CD4-positive, alpha-beta T cell treated with Interleukin-6 at 100 ng/mL for 8 hours (primary cell): ENCODE measurements around the gene CNTLN.
"Not testable (repeated sequence)": the region's sequence is repeated elsewhere in the genome, so short reads cannot be mapped to it uniquely, and the experiment has no call there.

Experiments used
- DNase-seq: peaks from one replicate; pipeline ENCODE4 v3.0.0-alpha.2; 2020; ENCODE audit warnings: mixed read lengths, low spot score

Gene CNTLN

DNA sequence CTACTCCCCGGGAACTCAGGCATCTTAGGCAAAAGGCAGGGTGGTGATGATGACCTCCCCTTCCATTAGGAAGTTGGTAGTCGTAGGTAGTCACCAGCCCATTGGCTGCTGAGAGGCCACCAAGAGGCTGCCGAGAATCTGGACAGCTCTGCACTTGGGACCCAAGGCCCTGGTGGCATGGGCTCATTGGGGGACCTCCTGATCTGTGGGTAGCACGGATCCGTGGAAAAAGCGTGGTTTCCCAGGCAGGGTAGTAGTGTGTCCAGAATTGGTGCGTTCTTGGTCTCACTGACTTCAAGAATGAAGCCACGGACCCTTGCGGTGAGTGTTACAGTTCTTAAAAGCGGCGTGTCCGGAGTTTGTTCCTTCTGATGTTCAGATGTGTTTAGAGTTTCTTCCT is 158.8 kb downstream of the CNTLN start:
- no peak for DNase-seq

DNA sequence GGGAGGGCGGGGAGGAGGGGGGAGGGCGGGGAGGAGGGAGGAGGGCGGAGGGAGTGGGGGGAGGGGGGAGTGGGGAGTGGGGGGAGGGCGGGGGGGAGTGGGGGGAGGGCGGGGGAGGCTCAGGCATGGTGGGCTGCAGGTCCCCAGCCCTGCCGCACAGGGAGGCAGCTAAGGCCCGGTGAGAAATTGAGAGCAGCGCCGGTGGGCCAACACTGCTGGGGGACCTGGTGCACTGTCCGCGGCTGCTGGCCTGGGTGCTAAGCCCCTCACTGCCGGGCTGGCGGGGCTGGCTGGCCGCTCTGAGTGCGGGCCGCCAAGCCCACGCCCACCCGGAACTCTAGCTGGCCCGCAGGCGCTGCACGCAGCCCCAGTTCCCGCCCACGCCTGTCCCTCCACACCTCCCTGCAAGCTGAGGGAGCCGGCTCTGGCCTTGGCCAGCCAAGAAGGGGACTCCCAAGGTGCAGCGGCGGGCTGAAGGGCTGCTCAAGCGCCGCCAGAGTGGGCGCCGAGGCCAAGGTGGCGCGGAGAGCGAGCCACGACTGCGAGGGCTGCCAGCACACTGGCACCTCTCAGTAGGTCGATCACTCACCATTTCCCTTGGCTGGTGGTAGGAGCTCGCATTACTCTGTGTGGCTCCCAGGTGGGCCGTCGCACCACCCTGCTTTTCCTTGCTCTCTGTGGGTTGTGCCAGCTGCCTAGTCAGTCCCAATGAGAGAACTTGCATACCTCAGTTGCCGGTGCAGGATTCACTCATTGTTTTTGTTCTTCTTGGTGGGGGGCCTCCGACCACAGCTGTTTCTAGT is 160.2 kb downstream of the CNTLN start:
- DNase-seq = no peak

DNA sequence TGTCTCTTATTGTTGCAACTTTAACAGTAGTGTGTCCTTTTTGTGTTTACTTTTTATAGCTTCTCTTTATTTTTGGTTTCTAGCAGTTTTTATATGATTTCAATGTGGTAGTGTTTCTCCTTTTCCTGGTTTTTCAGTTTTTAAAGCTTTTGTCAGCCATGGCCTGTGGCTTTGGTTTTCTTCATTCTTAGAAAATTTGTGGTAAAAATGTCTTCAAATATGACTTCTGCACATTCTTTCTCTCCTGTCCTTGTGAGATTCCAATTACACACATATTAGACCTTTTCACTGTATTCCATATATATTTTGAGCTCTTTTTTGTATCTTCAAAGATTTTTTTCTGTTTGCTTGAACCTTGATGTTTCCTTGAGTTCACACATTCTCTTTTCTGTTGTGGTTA is 180.5 kb downstream of the CNTLN start:
- no peak for DNase-seq

DNA sequence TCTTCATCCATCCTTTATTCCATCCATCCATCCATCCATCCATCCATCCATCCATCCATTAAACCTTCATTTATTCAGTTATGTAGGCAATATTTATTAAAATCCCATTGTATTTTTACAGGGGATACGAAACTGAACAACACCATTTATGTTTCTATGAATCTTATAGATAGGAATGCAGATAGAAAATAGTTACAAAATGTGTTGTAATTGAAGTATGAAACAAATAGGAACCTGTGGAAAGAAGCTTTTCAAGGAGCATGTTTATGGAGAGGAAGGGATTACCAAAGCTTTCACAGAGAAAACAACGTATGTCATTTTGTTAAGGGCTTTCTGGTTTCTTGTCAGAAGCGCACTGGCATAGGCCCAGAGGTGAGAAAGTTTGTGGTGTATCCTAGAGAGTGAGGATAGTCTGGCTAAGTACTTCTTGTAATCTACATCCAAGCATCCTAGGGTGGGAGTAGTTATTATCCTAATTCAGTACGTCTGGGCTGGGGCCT is 184.0 kb downstream of the CNTLN start:
- DNase-seq = no peak

DNA sequence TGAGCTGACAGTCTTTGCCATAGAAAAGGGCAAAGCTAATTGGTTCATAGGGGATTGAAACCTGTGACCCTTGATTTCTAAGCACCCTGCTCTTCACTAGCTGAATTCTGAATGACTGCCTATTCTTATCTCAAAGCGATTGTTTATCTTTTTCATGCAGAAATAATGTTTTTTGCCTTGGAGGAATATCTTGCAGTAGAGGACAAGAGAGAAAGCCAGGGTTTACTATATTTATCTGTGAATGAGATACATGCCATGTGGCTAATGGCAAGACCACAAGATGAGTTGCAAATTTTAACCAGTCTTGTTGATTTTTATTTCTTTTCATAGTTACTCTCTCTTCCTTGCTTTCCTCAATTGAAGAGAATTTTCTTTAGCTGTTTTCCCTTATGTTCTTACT is 185.0 kb downstream of the CNTLN start:
- DNase-seq = no peak

DNA sequence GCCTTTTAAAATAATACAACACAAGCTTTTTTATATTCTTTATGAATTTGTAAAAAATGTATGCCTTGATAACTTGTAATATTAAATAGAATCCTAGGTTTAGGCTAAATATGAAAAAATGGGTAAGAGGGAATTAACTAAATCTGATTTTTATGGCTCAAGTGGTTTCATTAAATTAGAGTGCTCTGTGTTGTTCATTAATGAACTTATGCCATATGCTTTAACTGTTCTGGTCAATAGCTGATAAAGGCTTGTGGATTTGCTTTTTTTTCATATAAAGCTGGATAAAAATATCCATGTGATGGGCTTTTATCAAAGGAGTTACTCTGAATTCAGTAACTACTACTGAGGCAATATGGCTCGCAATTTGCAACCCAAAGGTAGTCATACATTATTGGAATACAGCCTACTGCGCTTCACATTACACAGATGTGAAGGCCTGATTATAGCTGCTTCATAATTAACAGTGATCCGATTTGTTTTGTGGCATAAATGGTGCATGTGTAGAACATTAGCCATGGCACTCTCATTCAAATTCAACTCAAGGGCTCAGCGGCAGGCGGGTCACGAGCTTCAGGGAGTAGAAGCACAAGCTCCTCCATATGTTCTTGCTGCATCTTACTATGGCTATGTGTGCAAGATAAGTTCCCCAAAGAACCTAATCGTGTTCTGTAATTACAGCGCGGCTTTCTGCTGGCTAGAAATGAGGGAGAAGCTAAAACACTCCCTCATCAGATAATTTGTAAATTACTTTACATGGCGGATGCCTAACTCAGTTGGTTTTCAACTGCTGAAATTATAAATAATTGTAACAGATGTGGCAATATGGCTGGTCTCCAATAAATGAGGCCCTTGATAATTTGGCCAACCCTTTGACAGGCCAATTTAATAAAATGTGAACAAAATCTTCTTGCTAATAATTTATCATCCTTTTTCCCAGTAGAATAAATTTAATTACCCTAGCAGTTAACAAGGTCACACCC is 188.3 kb downstream of the CNTLN start:
- no peak for DNase-seq

DNA sequence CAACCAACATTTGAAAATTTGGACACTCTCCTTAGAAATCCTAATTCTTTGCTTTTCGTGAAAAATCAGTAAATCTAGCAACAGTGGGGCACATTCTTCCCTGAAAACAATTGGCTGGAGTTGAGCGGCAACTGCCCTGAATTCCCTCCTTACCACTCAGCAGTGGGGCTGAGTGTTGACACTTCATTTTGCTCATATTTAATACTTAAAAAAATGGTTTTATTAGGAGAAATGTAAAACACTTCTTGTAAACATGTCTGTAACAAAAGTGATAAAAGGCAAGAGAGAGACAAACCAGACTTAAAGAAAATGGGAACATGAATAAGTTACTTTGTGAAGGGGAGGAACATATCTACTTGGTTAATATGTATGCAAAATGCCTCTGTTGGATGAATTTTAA is 193.5 kb downstream of the CNTLN start:
- no peak for DNase-seq

DNA sequence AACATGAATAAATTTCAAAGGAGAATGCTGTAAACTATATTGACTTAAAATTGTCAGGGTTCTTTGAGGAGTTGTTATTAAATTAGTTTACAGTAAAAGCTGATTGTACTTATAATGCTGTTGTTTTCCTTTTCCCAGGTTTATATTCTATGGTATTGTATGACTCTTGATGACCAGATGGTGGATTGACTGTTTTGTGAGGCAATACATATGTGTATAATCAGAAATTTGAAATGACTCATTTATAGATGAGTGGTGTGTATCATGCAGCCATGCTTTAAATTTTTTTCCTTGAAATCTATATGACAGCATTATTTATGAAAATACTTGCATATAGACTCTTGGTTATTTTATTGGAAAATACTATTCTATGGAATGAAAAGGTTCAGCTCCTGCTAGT is 195.3 kb downstream of the CNTLN start:
- DNase-seq = no peak

DNA sequence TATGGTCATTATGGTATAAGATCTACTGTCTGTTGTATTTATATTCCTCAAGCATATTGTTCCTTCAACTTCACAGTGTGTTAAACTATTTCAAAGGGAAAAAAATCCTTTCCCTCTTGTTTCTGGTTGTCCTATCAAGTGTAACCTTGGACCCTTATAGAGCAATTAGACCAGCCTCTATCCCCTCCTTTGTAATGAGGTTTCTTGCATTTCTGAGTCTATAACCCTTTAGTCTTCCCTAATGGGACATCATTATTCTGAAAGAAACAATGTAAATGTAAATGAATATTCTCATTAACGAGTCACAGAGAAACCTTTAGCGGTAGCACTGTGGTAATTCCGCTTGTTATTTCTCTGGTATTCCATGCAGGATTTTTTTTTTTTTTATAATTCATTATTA is 197.3 kb downstream of the CNTLN start:
- no peak for DNase-seq

DNA sequence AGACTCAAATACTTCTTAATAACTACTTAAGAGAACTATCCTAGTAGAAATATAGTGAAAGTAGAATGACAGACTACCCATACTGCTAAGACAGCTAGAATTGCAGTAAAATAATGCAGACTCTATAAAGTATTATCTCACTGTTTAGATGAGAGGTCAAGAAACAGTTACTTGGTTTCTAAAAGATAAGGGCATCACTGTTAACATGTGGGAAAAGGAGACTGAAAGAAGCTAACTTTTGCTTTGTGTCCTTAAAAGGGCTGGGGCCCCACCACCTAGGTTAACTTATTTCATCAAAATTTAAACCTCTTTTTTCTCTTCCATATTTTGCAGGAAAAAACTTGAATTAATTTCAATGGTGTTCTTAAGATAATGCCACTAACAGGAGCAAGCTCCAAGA is 204.3 kb downstream of the CNTLN start:
- DNase-seq = no peak

DNA sequence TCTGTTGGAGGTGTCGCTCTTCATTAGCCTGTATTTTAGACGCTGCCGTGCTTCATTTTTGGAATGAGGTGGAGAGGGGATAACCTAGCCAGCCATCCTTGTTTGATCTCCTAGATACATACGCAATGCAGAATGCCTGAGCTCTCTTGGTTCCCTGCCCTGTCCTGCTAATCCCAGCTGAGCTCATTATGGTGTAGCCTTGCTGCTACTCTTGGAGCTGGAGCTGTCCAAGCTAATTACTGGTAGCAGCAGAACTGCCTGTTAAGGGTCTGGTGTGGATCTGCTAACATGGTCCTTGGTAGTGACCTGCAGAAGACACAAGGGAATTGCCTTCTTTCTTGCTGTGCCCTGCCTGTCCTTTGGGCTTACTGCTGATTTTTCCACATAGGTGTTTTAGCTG is 207.9 kb downstream of the CNTLN start:
- no peak for DNase-seq

DNA sequence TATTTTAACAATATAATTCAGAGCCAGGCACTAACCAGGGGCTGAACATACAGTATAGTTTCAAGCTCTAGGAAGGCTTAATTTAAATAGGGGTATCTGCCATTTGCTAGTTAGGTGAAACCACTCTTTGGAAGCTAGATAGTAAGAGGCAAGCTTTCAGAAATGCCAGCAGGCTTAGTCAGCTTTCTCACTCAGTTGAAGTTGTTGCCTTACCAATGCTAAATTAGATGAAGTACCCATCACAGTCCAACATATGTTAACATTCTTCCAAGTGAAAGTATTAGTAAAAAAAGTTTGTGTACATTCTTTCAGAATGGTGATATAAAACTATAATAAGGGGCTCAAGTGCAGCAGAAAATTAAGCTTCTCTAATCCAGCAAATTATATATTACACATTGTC is 215.0 kb downstream of the CNTLN start:
- no peak for DNase-seq

DNA sequence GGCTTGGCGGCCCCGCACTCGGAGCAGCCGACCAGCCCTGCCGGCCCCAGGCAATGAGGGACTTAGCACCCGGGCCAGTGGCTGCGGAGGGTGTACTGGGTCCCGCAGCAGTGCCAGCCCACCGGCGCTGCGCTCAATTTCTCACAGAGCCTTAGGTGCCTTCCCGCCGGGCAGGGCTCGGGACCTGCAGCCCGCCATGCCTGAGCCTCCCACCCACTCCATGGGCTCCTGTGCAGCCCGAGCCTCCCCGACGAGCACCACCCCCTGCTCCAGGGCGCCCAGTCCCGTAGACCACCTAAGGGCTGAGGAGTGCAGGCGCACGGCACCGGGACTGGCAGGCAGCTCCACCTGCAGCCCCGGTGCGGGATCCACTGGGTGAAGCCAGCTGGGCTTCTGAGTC is 219.2 kb downstream of the CNTLN start:
- DNase-seq = not testable (repeated sequence)

DNA sequence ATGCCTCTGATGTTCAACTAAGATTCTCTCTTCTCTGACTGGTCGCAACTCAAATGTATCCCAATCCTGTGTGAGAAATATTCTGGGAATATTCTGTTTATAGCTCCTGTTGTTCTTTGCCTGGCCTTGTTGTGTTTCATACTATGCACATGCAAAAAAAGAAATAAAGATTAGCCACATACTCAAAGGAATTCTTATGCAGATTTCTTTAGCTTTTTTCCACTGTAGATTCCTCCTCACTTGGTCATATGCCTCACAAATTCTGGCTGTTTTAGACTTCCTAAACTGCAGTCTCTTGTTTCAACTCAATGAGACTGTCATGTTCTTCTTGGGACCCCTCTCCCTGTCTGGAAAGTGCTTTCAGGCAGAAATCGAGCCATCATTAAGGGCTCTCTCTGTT is 226.5 kb downstream of the CNTLN start:
- no peak for DNase-seq

DNA sequence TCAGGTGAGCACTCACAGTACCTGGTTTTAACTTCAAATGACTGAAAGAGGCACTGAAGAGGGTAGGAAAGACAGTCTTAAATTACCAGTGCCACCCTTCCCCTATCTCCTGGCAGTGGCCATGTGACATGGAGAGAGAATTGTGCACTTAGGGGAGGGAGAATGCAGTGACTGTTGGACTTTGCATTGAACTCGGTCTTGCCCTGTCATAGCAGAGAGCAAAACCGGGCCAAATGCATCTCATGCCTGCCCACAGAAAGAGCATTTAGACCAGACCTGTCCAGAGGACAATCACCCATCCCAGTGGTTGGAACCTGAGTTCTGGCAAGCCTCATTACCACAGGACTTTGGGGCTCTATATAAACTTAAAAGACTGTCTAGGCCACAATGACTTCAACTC is 232.2 kb downstream of the CNTLN start:
- no peak for DNase-seq

DNA sequence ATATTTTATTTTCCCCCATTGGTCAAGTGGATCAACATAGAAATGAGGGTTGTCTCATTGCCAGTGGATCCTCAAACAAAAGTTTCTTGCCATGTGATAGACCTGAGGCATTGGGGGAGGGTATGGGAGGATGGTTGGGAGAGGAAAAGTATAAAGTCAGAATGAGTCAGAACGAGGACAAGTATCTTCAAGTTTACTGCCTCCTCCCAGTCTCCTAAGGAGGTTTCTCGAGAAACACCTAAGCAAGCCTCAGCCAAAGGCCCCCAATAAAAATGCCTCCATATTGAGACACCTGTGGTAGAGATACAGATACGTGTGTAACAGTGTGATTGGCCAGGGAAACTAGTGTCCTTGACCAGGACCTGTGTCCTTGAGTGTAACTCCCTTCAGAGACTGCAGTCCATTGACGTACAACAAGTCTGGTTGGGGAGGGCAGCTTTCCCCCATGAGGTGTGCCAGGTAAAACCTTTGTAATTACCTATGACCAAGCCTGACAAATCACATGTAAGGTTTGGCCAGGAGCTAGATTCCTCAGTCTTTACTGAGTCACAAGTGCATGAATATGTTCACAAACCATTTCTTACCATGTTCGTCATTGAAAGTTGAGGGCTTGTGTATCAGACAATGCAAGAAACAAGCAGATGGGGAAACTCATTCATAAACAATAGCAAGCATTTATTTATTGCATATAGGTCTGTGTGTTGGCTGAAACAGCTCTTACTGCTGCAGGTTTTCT is 245.5 kb downstream of the CNTLN start:
- no peak for DNase-seq

DNA sequence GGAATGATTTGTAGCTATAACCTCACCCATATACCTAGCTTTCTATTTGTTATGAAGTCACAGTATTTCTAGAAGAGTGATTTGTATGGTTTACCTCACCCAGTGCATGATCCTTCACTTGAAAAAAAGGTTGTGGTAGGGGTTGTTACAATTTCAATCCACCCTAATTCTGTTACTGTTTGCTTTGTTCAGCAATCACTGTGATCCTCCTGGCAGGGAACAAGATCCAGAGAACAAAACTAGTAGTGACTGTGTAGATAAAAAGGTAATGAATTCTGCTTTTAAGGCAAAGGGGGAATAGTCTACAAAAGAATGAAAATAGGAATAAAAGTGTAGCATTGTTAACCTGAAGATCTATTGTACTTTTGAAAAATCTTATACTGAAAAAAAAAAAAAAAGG is 252.7 kb downstream of the CNTLN start:
- no peak for DNase-seq

DNA sequence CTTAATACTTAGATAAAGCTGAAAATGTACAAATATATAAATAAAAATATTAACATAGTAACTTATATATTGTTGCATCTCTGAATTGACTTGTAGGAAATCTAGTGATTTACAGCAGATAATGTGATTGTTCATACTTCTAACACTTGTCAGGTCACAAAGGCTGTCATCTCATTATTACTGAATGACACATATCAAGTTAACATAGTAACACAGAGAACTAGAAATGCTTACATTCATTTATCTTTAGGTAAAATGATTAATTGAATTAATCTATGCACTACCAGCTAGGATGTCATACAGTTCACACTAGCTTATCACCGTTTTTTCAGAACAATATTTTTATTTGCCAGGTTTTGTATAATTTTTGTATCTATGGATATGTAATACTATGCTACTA is 254.2 kb downstream of the CNTLN start:
- no peak for DNase-seq

DNA sequence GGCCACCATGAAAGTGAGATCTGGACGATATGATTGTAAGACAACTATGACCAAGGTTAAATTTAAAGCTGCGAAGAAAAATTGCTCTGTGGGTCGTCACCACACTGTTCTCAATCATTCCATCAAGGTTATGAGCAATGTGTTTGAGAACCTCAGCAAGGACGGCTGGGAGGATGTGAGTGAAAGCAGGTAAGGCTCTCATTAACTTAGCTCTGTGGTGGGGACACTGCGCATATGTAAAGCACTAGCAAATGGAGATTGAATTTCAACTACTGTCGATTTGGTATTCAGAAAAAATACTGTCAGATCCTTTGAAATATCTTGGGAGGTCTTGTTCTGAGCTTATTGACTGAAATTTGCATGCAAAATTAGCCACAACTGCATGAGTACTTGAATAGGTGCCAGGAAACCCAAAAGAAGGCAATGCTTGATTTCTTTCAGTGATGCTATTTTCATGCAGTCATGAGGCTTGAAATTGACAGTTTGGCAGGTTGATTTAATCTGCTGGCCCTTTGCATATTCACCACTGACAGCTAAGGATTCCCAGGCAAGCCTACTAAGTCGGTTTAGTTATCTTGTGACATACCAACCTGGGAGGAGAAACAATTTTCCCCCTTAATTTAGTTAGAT is 260.2 kb downstream of the CNTLN start:
- DNase-seq = no peak

DNA sequence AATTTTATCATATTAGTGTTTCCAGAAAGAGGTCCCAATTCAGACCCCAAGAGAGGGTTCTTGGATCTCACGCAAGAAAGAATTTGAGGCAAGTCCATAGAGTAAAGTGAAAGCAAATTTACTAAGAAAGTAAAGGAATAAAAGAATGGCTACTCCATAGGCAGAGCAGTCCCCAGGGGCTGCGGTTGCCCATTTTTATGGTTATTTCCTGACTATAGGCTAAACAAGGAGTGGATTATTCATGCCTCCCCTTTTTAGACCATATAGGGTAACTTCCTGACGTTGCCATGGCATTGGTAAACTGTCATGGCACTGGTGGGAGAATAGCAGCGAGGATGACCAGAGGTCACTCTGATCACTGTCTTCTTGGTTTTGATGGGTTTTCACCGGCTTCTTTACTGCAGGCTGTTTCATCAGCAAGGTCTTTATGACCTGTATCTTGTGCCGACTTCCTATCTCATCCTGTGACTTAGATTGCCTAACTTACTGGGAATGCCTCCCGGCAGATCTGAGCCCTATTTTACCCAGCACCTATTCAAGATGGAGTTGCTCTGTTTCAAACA is 262.4 kb downstream of the CNTLN start:
- not testable (repeated sequence) for DNase-seq

DNA sequence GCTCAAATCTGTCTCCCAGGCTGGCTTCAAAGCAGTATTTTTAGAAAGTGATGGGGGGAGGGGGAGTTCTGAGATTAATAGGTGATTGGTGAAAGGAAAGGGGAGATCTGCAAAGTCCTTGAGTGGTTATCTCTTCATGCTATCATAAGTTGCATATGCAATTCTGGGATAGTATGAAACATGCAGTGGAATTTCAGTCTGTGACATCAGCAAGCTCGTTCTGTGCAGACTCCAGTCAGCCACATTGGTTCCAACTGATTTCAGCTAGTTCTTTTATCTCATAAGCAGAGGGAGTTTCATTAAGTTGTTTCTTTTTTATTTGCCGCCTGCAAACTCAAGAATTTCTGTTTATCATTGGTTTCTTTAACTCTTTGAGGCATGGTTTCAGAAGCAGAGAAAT is 263.5 kb downstream of the CNTLN start:
- DNase-seq = no peak

DNA sequence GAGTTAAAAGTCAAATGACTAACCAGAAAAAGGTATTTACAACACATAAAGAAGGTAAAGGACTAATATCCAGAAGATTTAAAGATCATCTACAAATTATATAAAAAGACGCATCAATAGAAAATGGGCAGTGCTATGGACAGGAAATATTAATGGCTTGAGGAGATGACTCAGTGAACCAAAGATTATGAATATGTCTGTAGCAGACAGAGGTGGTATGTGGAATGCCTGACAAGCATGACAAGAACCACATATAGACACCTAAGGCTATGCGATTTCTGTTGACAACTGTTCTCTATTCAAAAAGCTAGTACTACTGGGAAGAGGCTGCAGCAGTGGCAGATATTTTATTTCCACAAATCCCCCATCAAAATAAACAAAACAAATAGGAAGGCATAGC is 267.0 kb downstream of the CNTLN start:
- no peak for DNase-seq
